Vagina (tissue), 2 donors: ENCODE results near the gene PLEKHA8.

Experiments
- CTCF ChIP-seq, 3 experiments: fragments of 450-650 bp in 2 of 3; fragments of 200-600 bp in 1 of 3; sonication (generic) in 1 of 3; IDR thresholded peaks; one replicate each; pipeline ENCODE4 v1.5.1; 2017 to 2019; ENCODE audit warnings: antibody characterized with exemption in 3 of 3, mild to moderate bottlenecking in 2 of 3, moderate library complexity in 2 of 3
- POLR2A ChIP-seq, 2 donors: fragments of 450-650 bp; IDR thresholded peaks; one replicate each; pipeline ENCODE4 v1.6.1; 2017; ENCODE audit warnings: antibody characterized with exemption in 2 of 2, mild to moderate bottlenecking in 2 of 2, moderate library complexity in 2 of 2
- POLR2AphosphoS5 ChIP-seq, 2 donors: sonication (generic); formaldehyde crosslinking; IDR thresholded peaks; one replicate each; pipeline ENCODE4 v1.9.0; 2017; ENCODE audit warnings: antibody characterized with exemption in 2 of 2, mild to moderate bottlenecking in 2 of 2, low read depth in 1 of 2; ENCODE audit not compliant: insufficient read depth in 1 of 2

- TF ChIP-seq POLR2A (IDR thresholded peaks at IDR 0.05): no peak
- no peak for TF ChIP-seq CTCF (IDR thresholded peaks at IDR 0.05)
- TF ChIP-seq POLR2AphosphoS5 (IDR thresholded peaks at IDR 0.05; ENCODE audit: insufficient read depth in 1 of 2, low read depth in 1 of 2): no peak
Observed at GRCh38 chr7:30155481-30155880, 127.3 kb downstream of the PLEKHA8 start.
